ENCODE measurements around the gene MRTFB. TPM values are rescaled to one million over a fixed set of nuclear protein-coding genes. Genes with fewer than 3 reads are reported as not detected.
A peak's percentile ranks its signal among the peaks of the same experiment; 100 is the strongest.

MRTFB gene
- total RNA-seq, 1 experiment from 2014 or later = 90.5 TPM

DNA sequence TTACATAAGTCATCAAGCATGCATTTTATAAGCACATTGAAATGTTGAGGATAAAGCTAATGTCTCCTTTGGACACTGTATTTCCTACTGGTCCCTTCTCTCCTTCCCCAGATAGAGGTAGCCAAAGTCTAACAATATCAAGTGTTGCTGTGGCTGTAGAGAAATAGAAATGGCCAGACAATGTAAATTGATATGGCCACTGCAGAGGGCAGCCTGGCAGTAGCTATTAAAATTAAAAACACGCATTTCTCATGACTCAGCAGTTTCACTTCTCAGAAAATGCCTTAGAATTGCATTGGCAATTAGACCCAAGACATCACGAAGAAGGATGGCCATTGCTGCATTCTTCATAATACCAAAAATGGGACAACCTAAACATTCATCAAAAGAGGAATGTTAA lies 46.8 kb upstream of the MRTFB start:
- no peak for TF ChIP-seq POLR2AphosphoS5 (IDR thresholded peaks at IDR 0.05; ENCODE audit: low read depth, low read length)
- no peak for TF ChIP-seq SIN3A (IDR thresholded peaks at IDR 0.05; ENCODE audit: borderline replicate concordance, insufficient read depth, low read depth, low read length)
- TF ChIP-seq, protein P1, sequence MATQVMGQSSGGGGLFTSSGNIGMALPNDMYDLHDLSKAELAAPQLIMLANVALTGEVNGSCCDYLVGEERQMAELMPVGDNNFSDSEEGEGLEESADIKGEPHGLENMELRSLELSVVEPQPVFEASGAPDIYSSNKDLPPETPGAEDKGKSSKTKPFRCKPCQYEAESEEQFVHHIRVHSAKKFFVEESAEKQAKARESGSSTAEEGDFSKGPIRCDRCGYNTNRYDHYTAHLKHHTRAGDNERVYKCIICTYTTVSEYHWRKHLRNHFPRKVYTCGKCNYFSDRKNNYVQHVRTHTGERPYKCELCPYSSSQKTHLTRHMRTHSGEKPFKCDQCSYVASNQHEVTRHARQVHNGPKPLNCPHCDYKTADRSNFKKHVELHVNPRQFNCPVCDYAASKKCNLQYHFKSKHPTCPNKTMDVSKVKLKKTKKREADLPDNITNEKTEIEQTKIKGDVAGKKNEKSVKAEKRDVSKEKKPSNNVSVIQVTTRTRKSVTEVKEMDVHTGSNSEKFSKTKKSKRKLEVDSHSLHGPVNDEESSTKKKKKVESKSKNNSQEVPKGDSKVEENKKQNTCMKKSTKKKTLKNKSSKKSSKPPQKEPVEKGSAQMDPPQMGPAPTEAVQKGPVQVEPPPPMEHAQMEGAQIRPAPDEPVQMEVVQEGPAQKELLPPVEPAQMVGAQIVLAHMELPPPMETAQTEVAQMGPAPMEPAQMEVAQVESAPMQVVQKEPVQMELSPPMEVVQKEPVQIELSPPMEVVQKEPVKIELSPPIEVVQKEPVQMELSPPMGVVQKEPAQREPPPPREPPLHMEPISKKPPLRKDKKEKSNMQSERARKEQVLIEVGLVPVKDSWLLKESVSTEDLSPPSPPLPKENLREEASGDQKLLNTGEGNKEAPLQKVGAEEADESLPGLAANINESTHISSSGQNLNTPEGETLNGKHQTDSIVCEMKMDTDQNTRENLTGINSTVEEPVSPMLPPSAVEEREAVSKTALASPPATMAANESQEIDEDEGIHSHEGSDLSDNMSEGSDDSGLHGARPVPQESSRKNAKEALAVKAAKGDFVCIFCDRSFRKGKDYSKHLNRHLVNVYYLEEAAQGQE (IDR thresholded peaks at IDR 0.05; ENCODE audit: insufficient read depth in 1 of 2, low read depth in 2 of 2, low read length in 1 of 2) = no peak
- TF ChIP-seq TCF7L2 (IDR thresholded peaks at IDR 0.05; ENCODE audit: low read depth, low read length) = no peak
- no peaks in the 10 kb centered on the region for H3K36me3 ChIP-seq (ENCODE audit: control insufficient read depth, insufficient read depth, low read length)
- H3K4me3 ChIP-seq (ENCODE audit: low read depth in 2 of 2, low read length in 2 of 2) = no peak overlapping the region
- no peaks in the 10 kb centered on the region for H3K27me3 ChIP-seq (ENCODE audit: control insufficient read depth, insufficient read depth, low read length)
- ChIA-PET CTCF (no interaction called here), POLR2A (interaction anchor here (0.7 kb wide), 1 partner anchor 91 kb away, joined by 4 read pairs; no protein-coding TSS in a partner anchor)
- intact Hi-C loops (cut with micrococcal nuclease; ENCODE audit: unreplicated experiment) (no loop called here), in situ Hi-C loops (cut with HindIII; ENCODE audit: low pct_unique_long_range_greater_than_20kb, low sequenced_read_pairs) (no loop called here)
- peak overlapping the region; percentile 48; the same call in 1 of the 2 replicates for H3K27ac ChIP-seq (ENCODE audit: low read length)
- no TSS peak for BruUV-seq (replicated peaks)
- no peaks in the 10 kb centered on the region; the same call in none of the 2 replicates for H3K4me1 ChIP-seq (ENCODE audit: control insufficient read depth, insufficient read depth, low read length)
- ATAC-seq (no peak), DNase-seq (ENCODE audit: low read depth, low spot score) (no peak)
- H3K9me3 ChIP-seq (ENCODE audit: control insufficient read depth, insufficient read depth, low read depth, low read length) = no peaks in the 10 kb centered on the region

DNA sequence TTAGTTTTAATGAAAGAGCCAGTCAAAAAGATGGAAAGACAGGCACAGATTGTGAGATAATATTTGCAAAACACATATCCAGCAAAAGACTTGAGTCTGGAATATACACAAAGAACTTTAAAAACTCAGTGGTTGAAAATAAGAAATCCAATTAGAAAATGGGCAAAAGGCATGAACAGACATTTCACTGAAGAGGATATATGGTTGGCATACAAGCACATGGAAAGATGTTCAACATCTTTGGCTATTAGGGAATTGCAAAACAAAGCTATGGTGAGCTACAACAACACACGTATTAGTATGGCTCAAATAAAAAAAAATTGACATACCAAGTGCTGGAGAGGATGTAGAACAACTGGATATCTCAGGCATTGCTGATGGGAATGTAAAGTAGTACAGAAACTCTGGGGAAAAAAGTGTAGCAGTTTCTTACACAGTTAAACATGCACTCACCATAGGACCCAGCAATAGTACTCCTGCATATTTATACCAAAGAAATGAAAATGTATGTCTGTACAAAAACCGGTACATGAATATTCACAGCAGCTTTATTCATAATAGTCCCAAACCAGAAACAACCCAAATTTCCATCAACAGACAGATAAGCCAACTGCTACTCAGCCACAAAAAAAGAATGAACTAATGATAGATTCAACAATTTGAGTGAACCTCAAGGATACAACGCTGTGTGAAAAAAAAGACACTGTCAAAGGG lies 44.4 kb upstream of the MRTFB start:
- in situ Hi-C loops (cut with HindIII; ENCODE audit: low pct_unique_long_range_greater_than_20kb, low sequenced_read_pairs) (no loop called here), intact Hi-C loops (cut with micrococcal nuclease; ENCODE audit: unreplicated experiment) (no loop called here)
- Histone ChIP-seq H3K27me3 (ENCODE audit: control insufficient read depth, insufficient read depth, low read length) (no peaks in the 10 kb centered on the region), H3K9me3 (ENCODE audit: control insufficient read depth, insufficient read depth, low read depth, low read length) (no peaks in the 10 kb centered on the region), H3K36me3 (ENCODE audit: control insufficient read depth, insufficient read depth, low read length) (no peaks in the 10 kb centered on the region), H3K4me3 (ENCODE audit: low read depth in 2 of 2, low read length in 2 of 2) (no peak overlapping the region), H3K27ac (ENCODE audit: low read length) (no peak overlapping the region), H3K4me1 (ENCODE audit: control insufficient read depth, insufficient read depth, low read length) (no peaks in the 10 kb centered on the region; the same call in 1 of the 2 replicates)
- ChIA-PET POLR2A (no interaction called here), CTCF (no interaction called here)
- no peak for DNase-seq (ENCODE audit: low read depth, low spot score)
- TF ChIP-seq, protein P1 (IDR thresholded peaks at IDR 0.05; ENCODE audit: insufficient read depth in 1 of 2, low read depth in 2 of 2, low read length in 1 of 2) = no peak
- TF ChIP-seq TCF7L2 (IDR thresholded peaks at IDR 0.05; ENCODE audit: low read depth, low read length) (no peak), SIN3A (IDR thresholded peaks at IDR 0.05; ENCODE audit: borderline replicate concordance, insufficient read depth, low read depth, low read length) (no peak), POLR2AphosphoS5 (IDR thresholded peaks at IDR 0.05; ENCODE audit: low read depth, low read length) (no peak)
- TF ChIP-seq, protein P2, sequence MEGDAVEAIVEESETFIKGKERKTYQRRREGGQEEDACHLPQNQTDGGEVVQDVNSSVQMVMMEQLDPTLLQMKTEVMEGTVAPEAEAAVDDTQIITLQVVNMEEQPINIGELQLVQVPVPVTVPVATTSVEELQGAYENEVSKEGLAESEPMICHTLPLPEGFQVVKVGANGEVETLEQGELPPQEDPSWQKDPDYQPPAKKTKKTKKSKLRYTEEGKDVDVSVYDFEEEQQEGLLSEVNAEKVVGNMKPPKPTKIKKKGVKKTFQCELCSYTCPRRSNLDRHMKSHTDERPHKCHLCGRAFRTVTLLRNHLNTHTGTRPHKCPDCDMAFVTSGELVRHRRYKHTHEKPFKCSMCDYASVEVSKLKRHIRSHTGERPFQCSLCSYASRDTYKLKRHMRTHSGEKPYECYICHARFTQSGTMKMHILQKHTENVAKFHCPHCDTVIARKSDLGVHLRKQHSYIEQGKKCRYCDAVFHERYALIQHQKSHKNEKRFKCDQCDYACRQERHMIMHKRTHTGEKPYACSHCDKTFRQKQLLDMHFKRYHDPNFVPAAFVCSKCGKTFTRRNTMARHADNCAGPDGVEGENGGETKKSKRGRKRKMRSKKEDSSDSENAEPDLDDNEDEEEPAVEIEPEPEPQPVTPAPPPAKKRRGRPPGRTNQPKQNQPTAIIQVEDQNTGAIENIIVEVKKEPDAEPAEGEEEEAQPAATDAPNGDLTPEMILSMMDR (IDR thresholded peaks at IDR 0.05) = no peak
- BruUV-seq (replicated peaks) = no TSS peak
- no peak for ATAC-seq
